ENCODE data around the gene RPS6KA1.

DNA sequence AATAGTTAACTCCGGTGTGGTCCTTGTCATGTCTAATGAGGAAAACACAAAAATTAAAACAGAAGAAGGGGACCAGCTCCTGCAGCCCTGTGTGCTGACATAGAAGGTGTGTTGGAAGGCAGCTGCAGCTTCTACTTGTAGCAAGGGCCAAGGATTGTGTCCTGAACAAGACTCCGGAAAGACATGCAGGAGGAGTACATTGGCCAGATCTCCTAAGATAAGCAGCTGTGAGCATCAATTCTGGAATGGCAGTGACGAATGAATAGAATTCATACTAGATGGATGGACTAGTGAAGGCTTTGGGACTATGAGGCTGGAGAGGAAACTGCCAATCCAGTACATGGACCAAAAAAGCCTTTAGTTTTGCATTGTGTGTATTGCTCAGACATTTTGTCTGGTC lies 19.3 kb downstream of the RPS6KA1 start:
- TF ChIP-seq EZH2phosphoT487 (IDR thresholded peaks at IDR 0.05; ENCODE audit: insufficient read depth, low read depth) (no peak), EZH2 (IDR thresholded peaks at IDR 0.05; ENCODE audit: insufficient read depth, poor library complexity, severe bottlenecking) (no peak)

Data from GM23248 (cell line).